Measurements from ENCODE around the gene CTNND2. TPM values are rescaled to one million over a fixed set of nuclear protein-coding genes. Genes with fewer than 3 reads are reported as not detected.

CTNND2 gene
- under 1 TPM in 1 of 4 donors, not detected in 3; 0.04 TPM for total RNA-seq

- no peaks in the 10 kb centered on the region for H3K4me1 ChIP-seq
- peaks cover 7 to 29% (median 26%) of the 10 kb centered on the region in 3 donors for H3K27me3 ChIP-seq
- DNase-seq (no peak), ATAC-seq (no peak)
- no peaks in the 10 kb centered on the region for H3K9me3 ChIP-seq
- TF ChIP-seq CTCF (IDR thresholded peaks at IDR 0.05 in 4 of 5, conservative IDR thresholded peaks at IDR 0.05 in 1 of 5) (no peak), POLR2A (IDR thresholded peaks at IDR 0.05) (no peak)
- in situ Hi-C loops (cut with MboI; ENCODE audit: low sequenced_read_pairs in 4 of 4) (no loop called here), intact Hi-C loops (cut with DNase I; ENCODE audit: low total_unique reads) (no loop called here)
- no peak within 1 kb of the TSS for H3K4me3 ChIP-seq
- H3K36me3 ChIP-seq = no peaks in the 10 kb centered on the region
- H3K27ac ChIP-seq = no peak within 1 kb of the TSS
These were observed at the start of gene CTNND2 for GRCh38 chr5:11904265-11904906. TSS of gene CTNND2 (minus strand) at chr5:11904446. CDS start at chr5:11903853, 593 bp downstream.

- no peak for DNase-seq
- in situ Hi-C loops (cut with MboI; ENCODE audit: low sequenced_read_pairs in 4 of 4) (no loop called here), intact Hi-C loops (cut with DNase I; ENCODE audit: low total_unique reads) (no loop called here)
- TF ChIP-seq CTCF (IDR thresholded peaks at IDR 0.05 in 4 of 5, conservative IDR thresholded peaks at IDR 0.05 in 1 of 5) = no peak
- TF ChIP-seq POLR2A (IDR thresholded peaks at IDR 0.05) = no peak
- ATAC-seq = no peak
- H3K27me3 ChIP-seq = no peaks in the 10 kb centered on the region
- no peak overlapping the region for H3K27ac ChIP-seq
- H3K4me1 ChIP-seq = no peaks in the 10 kb centered on the region
- H3K4me3 ChIP-seq = no peak overlapping the region
- no peaks in the 10 kb centered on the region for H3K36me3 ChIP-seq
- H3K9me3 ChIP-seq = no peaks in the 10 kb centered on the region
These were observed 42.1 kb upstream of the CTNND2 start for GRCh38 chr5:11946317-11946716.

- no peak for ATAC-seq
- no peak overlapping the region for H3K27ac ChIP-seq
- no peak overlapping the region for H3K4me3 ChIP-seq
- in situ Hi-C loops (cut with MboI; ENCODE audit: low sequenced_read_pairs in 4 of 4) = no loop called here
- DNase-seq = no peak
- H3K27me3 ChIP-seq = no peaks in the 10 kb centered on the region
- H3K9me3 ChIP-seq = no peaks in the 10 kb centered on the region
- no peaks in the 10 kb centered on the region for H3K4me1 ChIP-seq
- H3K36me3 ChIP-seq = no peaks in the 10 kb centered on the region
- intact Hi-C loops (cut with DNase I; ENCODE audit: low total_unique reads) = no loop called here
- TF ChIP-seq POLR2A (IDR thresholded peaks at IDR 0.05) (no peak), CTCF (IDR thresholded peaks at IDR 0.05 in 4 of 5, conservative IDR thresholded peaks at IDR 0.05 in 1 of 5) (no peak)
These were observed 37.3 kb upstream of the CTNND2 start for GRCh38 chr5:11941566-11941965.

GRCh38 chr5:11931638-11932037 lies 27.4 kb upstream of the CTNND2 start:
- DNase-seq (no peak), ATAC-seq (no peak)
- Histone ChIP-seq H3K27ac (no peak overlapping the region), H3K9me3 (no peaks in the 10 kb centered on the region), H3K4me1 (no peaks in the 10 kb centered on the region), H3K36me3 (no peaks in the 10 kb centered on the region), H3K27me3 (no peaks in the 10 kb centered on the region), H3K4me3 (no peak overlapping the region)
- intact Hi-C loops (cut with DNase I; ENCODE audit: low total_unique reads) = no loop called here
- TF ChIP-seq POLR2A (IDR thresholded peaks at IDR 0.05) = no peak
- in situ Hi-C loops (cut with MboI; ENCODE audit: low sequenced_read_pairs in 4 of 4) = no loop called here

GRCh38 chr5:11928909-11929308 lies 24.7 kb upstream of the CTNND2 start:
- ATAC-seq (no peak), DNase-seq (no peak)
- Histone ChIP-seq H3K4me3 (no peak overlapping the region), H3K27me3 (no peaks in the 10 kb centered on the region), H3K27ac (no peak overlapping the region), H3K36me3 (no peaks in the 10 kb centered on the region), H3K4me1 (no peaks in the 10 kb centered on the region), H3K9me3 (no peaks in the 10 kb centered on the region)
- no peak for TF ChIP-seq POLR2A (IDR thresholded peaks at IDR 0.05)
- no peak for TF ChIP-seq CTCF (IDR thresholded peaks at IDR 0.05 in 4 of 5, conservative IDR thresholded peaks at IDR 0.05 in 1 of 5)
- intact Hi-C loops (cut with DNase I; ENCODE audit: low total_unique reads) (no loop called here), in situ Hi-C loops (cut with MboI; ENCODE audit: low sequenced_read_pairs in 4 of 4) (no loop called here)
